HL-60 (cell line): ENCODE results near the gene MAPK7.

Experiments
- DNase-seq, 2 experiments: peaks; one replicate each; pipeline ENCODE4 v3.0.0-alpha.2; 2010 to 2020; ENCODE audit warnings: low read depth in 1 of 2, low spot score in 1 of 2
- H3K27ac ChIP-seq: fragments of 250-450 bp; sonication (Bioruptor Pico); replicated peaks from 2 replicates; pipeline ENCODE4 v1.5.1; 2020; ENCODE audit warnings: mild to moderate bottlenecking, moderate library complexity
- H3K27me3 ChIP-seq: fragments of 250-450 bp; sonication (Bioruptor Pico); 2 replicates; pipeline ENCODE4 v1.5.1; 2021; ENCODE audit warnings: mild to moderate bottlenecking, moderate library complexity; ENCODE audit not compliant: insufficient read depth, poor library complexity, severe bottlenecking
- H3K4me3 ChIP-seq: replicated peaks from 2 replicates; pipeline ENCODE4 v1.5.1; 2011; ENCODE audit warnings: mild to moderate bottlenecking, control low read depth, low read length; ENCODE audit not compliant: insufficient read depth
- CTCF ChIP-seq: IDR thresholded peaks from one replicate; pipeline ENCODE4 v1.5.1; 2011; ENCODE audit warnings: low read length, control low read depth, inconsistent platforms; ENCODE audit not compliant: insufficient read depth
- GABPA ChIP-seq: IDR thresholded peaks from 2 replicates; pipeline ENCODE4 v1.6.1; 2012; ENCODE audit warnings: low read depth
- POLR2AphosphoS5 ChIP-seq: IDR thresholded peaks from 2 replicates; pipeline ENCODE4 v1.6.1; 2012; ENCODE audit warnings: low read depth
- REST ChIP-seq: IDR thresholded peaks from 2 replicates; pipeline ENCODE4 v1.6.1; 2012; ENCODE audit warnings: low read depth; ENCODE audit not compliant: insufficient replicate concordance
- SPI1 ChIP-seq: IDR thresholded peaks from 2 replicates; pipeline ENCODE4 v1.6.1; 2012; ENCODE audit warnings: low read depth, mild to moderate bottlenecking, borderline replicate concordance

The MAPK7 gene

GRCh38 chr17:19332371-19333131 lies 45.7 kb upstream of the MAPK7 start:
- TF ChIP-seq SPI1 (no peak), POLR2AphosphoS5 (no peak), CTCF (no peak), REST (no peak), GABPA (no peak)
- DNase-seq, result no peak
- no peaks in the 10 kb centered on the region for H3K27me3 ChIP-seq
- H3K4me3 ChIP-seq, result no peak overlapping the region
- no peak overlapping the region for H3K27ac ChIP-seq

GRCh38 chr17:19333132-19333440 lies 45.2 kb upstream of the MAPK7 start:
- no peak overlapping the region for H3K4me3 ChIP-seq
- H3K27me3 ChIP-seq, result no peaks in the 10 kb centered on the region
- no peak for DNase-seq
- no peak overlapping the region for H3K27ac ChIP-seq
- TF ChIP-seq SPI1 (no peak), POLR2AphosphoS5 (no peak), REST (no peak), CTCF (no peak), GABPA (no peak)

GRCh38 chr17:19333736-19334290 lies 44.5 kb upstream of the MAPK7 start:
- Histone ChIP-seq H3K4me3 (no peak overlapping the region), H3K27ac (no peak overlapping the region), H3K27me3 (no peaks in the 10 kb centered on the region)
- no peak for TF ChIP-seq CTCF
- no peak for TF ChIP-seq REST
- no peak for TF ChIP-seq SPI1
- no peak for TF ChIP-seq POLR2AphosphoS5
- no peak for TF ChIP-seq GABPA
- DNase-seq, result no peak
